Measurements from ENCODE around the gene AGMO. TPM values are rescaled to one million over a fixed set of nuclear protein-coding genes. Genes with fewer than 3 reads are reported as not detected.

AGMO gene
- total and polyA plus RNA-seq, 2 of the 8 experiments (the other 6 are each of a cell fraction or from before 2014, with no cell fraction given), result 0.22 to 0.45 TPM

GRCh38 chr7:15610503-15610902, 48.7 kb upstream of the AGMO start:
- Histone ChIP-seq H3K4me2 (ENCODE audit: insufficient read depth in 1 of 2, low read depth in 2 of 2, low read length in 2 of 2) (no peak overlapping the region), H2BK12ac (ENCODE audit: low read depth, low read length) (no peak overlapping the region), H2AK5ac (ENCODE audit: low read depth, low read length) (no peak overlapping the region), H3K9ac (replicated peaks in 1 of 4; ENCODE audit: extremely low read depth in 1 of 4, low read depth in 3 of 4, low read length in 3 of 4) (no peak overlapping the region), H4K5ac (ENCODE audit: insufficient read length, low read depth, low read length) (no peak overlapping the region), H2BK120ac (replicated peaks; ENCODE audit: low read depth, low read length) (no peak overlapping the region), H3K56ac (replicated peaks; ENCODE audit: insufficient read length, low read depth, low read length) (no peak overlapping the region), H2BK20ac (ENCODE audit: low read length) (no peak overlapping the region), H3K36me3 (ENCODE audit: control insufficient read depth in 2 of 4, insufficient read depth in 4 of 4, low read length in 3 of 4) (no peaks in the 10 kb centered on the region), H2BK15ac (ENCODE audit: low read length) (no peak overlapping the region), H3K4me3 (ENCODE audit: extremely low read depth in 1 of 4, insufficient read depth in 2 of 4, low read depth in 3 of 4, low read length in 4 of 4) (no peak overlapping the region), H3K79me1 (ENCODE audit: low read depth, low read length) (no peaks in the 10 kb centered on the region), H3K27me3 (replicated peaks in 1 of 4; ENCODE audit: control insufficient read depth in 3 of 4, extremely low read depth in 1 of 4, insufficient read depth in 3 of 4, low read length in 3 of 4) (no peaks in the 10 kb centered on the region), H3K4ac (replicated peaks; ENCODE audit: insufficient read length, low read depth, low read length) (no peak overlapping the region), H3K23me2 (ENCODE audit: low read depth, low read length) (peaks cover 1% of the 10 kb centered on the region; the same call in 1 of the 2 replicates), H3K23ac (ENCODE audit: insufficient read length) (no peak overlapping the region), H3K14ac (ENCODE audit: insufficient read length) (no peak overlapping the region), H2AFZ (ENCODE audit: low read length) (no peak overlapping the region), H3K79me2 (ENCODE audit: control insufficient read depth in 1 of 2, insufficient read depth in 2 of 2, low read length in 2 of 2) (no peaks in the 10 kb centered on the region), H3K4me1 (replicated peaks in 1 of 4; ENCODE audit: control insufficient read depth in 3 of 4, insufficient read depth in 4 of 4, low read length in 3 of 4) (no peaks in the 10 kb centered on the region; a peak in 1 of 7 replicates), H3K27ac (ENCODE audit: low read depth, low read length) (no peak overlapping the region), H4K8ac (ENCODE audit: extremely low read depth, insufficient read depth, low read length) (no peak overlapping the region), H4K91ac (replicated peaks; ENCODE audit: insufficient read length, low read length) (no peak overlapping the region), H3K9me3 (ENCODE audit: insufficient read depth in 2 of 2, low read depth in 1 of 2, low read length in 1 of 2) (no peaks in the 10 kb centered on the region), H3K18ac (ENCODE audit: extremely low read depth, low read length) (no peak overlapping the region), H2BK5ac (ENCODE audit: low read depth, low read length) (no peak overlapping the region), H4K20me1 (replicated peaks in 1 of 2; ENCODE audit: control insufficient read depth in 1 of 2, insufficient read depth in 2 of 2, low read length in 2 of 2) (no peaks in the 10 kb centered on the region)
- WGBS, 2 experiments (ENCODE audit: extremely low coverage in 1 of 2, insufficient coverage in 1 of 2, insufficient read length in 1 of 2, insufficient replicate concordance in 2 of 2, low coverage in 1 of 2, low lambda C conversion rate in 2 of 2, missing lambda C conversion rate in 1 of 2), result 85% methylated on average over 2 of the region's 2 CpGs; no CpG with 5 or more reads in 1 of the 2 experiments
- TF ChIP-seq TAF7 (optimal IDR thresholded peaks at IDR 0.05; ENCODE audit: borderline replicate concordance, low read depth, low read length) (no peak), POU5F1 (IDR thresholded peaks at IDR 0.05; ENCODE audit: low read depth, low read length) (no peak), JUN (IDR thresholded peaks at IDR 0.05; ENCODE audit: low read depth, low read length) (no peak), GABPA (IDR thresholded peaks at IDR 0.05; ENCODE audit: borderline replicate concordance, insufficient read depth, low read length) (no peak), BACH1 (IDR thresholded peaks at IDR 0.05; ENCODE audit: low read length) (no peak), CHD1 (IDR thresholded peaks at IDR 0.05; ENCODE audit: low read depth, low read length) (no peak), ATF2 (IDR thresholded peaks at IDR 0.05; ENCODE audit: low read length) (no peak), TBP (IDR thresholded peaks at IDR 0.05; ENCODE audit: low read depth, low read length) (no peak)
- ChIA-PET CTCF (ENCODE audit: partially characterized antibody) (interaction anchor here (0.6 to 1.4 kb wide), 3 partner anchors 26 to 511 kb away, joined by 3 read pairs; no protein-coding TSS in a partner anchor), POLR2A (ENCODE audit: partially characterized antibody) (no interaction called here)
- FAIRE-seq, result no peak
- DNase-seq (ENCODE audit: low read depth in 1 of 2, low spot score in 2 of 2), result no peak
